Adrenal gland (tissue), 12 donors: Measurements from ENCODE around the gene IMMP2L. TPM values are rescaled to one million over a fixed set of nuclear protein-coding genes. Genes with fewer than 3 reads are reported as not detected.

ENCODE experiments used
- DNase-seq, 7 donors: peaks; one replicate each; pipeline ENCODE4 v3.0.0-alpha.2; 2019 to 2020
- H3K27ac ChIP-seq, 5 donors: fragments of 200-600 bp; sonication (generic) in 4 of 5; 1 replicate in 3 of 5; 2 replicates in 2 of 5; pipeline versions ENCODE4 v1.5.1 to v1.8.0; 2016 to 2020; ENCODE audit warnings: mild to moderate bottlenecking in 1 of 5
- H3K27me3 ChIP-seq: fragments of 200-600 bp; 2 replicates; pipeline ENCODE4 v1.8.0; 2021
- H3K36me3 ChIP-seq, 2 donors: fragments of 200-600 bp; replicated peaks in 1 of 2; 1 replicate in 1 of 2; 2 replicates in 1 of 2; pipeline versions ENCODE4 v1.5.1 to v1.8.0; 2018 to 2022
- H3K4me1 ChIP-seq, 2 donors: fragments of 200-600 bp; replicated peaks in 1 of 2; 1 replicate in 1 of 2; 2 replicates in 1 of 2; pipeline versions ENCODE4 v1.5.1 to v1.8.0; 2018 to 2021
- H3K4me3 ChIP-seq, 4 donors: fragments of 200-600 bp; sonication (generic) in 3 of 4; one replicate each; pipeline ENCODE4 v1.5.1; 2016 to 2018
- H3K9me3 ChIP-seq, 3 donors: fragments of 200-600 bp; sonication (generic) in 1 of 3; replicated peaks in 1 of 3; 1 replicate in 2 of 3; 2 replicates in 1 of 3; pipeline versions ENCODE4 v1.5.1 to v1.8.0; 2016 to 2021
- POLR2A ChIP-seq, 2 donors: fragments of 450-650 bp; IDR thresholded peaks; one replicate each; pipeline ENCODE4 v1.6.1; 2017; ENCODE audit warnings: antibody characterized with exemption in 2 of 2, mild to moderate bottlenecking in 2 of 2, moderate library complexity in 1 of 2
- WGBS, 4 donors: extraction: QIAGEN DNeasy Blood & Tissue Kit in 2 of 4; methylation state at CpG; one replicate each; pipeline versions ENCODE4 v1.1.5 to v1.1.7; 2013 to 2017; 5-methylcytosine and 5-hydroxymethylcytosine counted together
- intact Hi-C, 2 donors: fragments of 100-400 bp; cut with DNase I; formaldehyde crosslinking; loops; one replicate each; pipeline versions ENCODE4 v1.14.1 to v1.15.0; 2022 to 2023
- polyA plus RNA-seq, 3 donors: library from polyadenylated mRNA; stranded (reverse); fragments of 200-250 nt in 2 of 3; fragments of 350-450 nt in 1 of 3; fragmentation: Illumina TruSeq in 1 of 3; extraction: RNeasy Lipid Tissue Mini Kit (QIAGEN cat#74804) in 1 of 3; gene quantifications; one replicate each; pipeline ENCODE4 v1.2.3, GENCODE V29; 2013 to 2014
- total RNA-seq, 9 donors: library from RNA; depleted of rRNA in 4 of 9; stranded (reverse); fragments of >200 nt in 4 of 9; fragments of 120-200 nt in 1 of 9; fragmentation: NEBNext Ultra II Directional in 1 of 9; extraction: Animal tissue kit (Norgen Biotek cat#: 25700) in 1 of 9; gene quantifications; one replicate each; pipeline versions ENCODE4 v1.1.0 to v1.2.4, GENCODE V29; 2013 to 2023
- TF ChIP-seq, protein P1 (sequence below), 6 experiments: fragments of 450-650 bp in 4 of 6; fragments of 200-600 bp in 2 of 6; sonication (generic) in 1 of 6; IDR thresholded peaks; 1 replicate in 5 of 6; 2 replicates in 1 of 6; pipeline versions ENCODE4 v1.5.1 to v1.8.0; 2016 to 2021; ENCODE audit warnings: antibody characterized with exemption in 6 of 6, mild to moderate bottlenecking in 2 of 6, moderate library complexity in 1 of 6
- donor health status: healthy with polysubstance abuse.
- donor health status: Bipolar disorder and iron deficiency.
- donor health status: DM: yes; HTN: yes; CAD: no.
- donor health status: DM: no; HTN: no; CAD: no.
- donor health status: DM: no; HTN: no; CAD: no.
- donor health status: DM: yes; HTN: yes; CAD: no.

The IMMP2L gene
- total and polyA plus RNA-seq, 12 donors = 13.4 to 34.1 (median 25.3) TPM

DNA sequence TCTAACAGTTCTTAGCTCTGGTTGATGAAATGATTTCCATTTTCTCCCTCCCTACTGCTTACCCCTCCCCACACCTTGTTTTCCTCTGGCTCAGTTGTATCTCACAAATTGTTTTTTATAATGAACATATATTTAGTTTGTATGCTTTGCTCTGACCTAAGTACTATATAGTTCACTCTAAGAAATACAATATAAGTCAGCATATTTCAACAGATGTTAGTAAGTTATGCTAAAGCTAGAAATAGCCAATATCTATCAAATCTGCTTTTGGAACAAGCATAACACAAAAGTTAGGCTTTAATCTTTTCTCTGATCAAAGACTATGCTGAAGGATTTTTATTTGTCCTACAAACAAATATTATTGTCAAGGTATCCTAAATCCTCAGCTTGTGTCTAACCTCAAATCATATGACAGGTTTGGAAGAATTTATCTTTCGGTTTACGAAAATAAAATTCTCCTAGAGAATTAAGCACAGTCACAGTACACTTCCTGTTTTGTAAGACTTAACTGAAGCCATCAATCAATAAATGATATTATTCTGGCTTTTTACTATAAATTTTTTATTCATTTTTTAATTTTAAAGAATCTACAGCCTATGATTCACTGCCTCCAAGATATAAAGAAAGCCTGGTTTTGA is 67.0 kb downstream of the IMMP2L start:
- Histone ChIP-seq H3K27me3 (no peaks in the 10 kb centered on the region), H3K4me1 (peaks cover 0 to 4% of the 10 kb centered on the region in 2 donors), H3K27ac (no peak overlapping the region), H3K36me3 (no peaks in the 10 kb centered on the region), H3K4me3 (no peak overlapping the region), H3K9me3 (no peaks in the 10 kb centered on the region)
- TF ChIP-seq, protein P1, sequence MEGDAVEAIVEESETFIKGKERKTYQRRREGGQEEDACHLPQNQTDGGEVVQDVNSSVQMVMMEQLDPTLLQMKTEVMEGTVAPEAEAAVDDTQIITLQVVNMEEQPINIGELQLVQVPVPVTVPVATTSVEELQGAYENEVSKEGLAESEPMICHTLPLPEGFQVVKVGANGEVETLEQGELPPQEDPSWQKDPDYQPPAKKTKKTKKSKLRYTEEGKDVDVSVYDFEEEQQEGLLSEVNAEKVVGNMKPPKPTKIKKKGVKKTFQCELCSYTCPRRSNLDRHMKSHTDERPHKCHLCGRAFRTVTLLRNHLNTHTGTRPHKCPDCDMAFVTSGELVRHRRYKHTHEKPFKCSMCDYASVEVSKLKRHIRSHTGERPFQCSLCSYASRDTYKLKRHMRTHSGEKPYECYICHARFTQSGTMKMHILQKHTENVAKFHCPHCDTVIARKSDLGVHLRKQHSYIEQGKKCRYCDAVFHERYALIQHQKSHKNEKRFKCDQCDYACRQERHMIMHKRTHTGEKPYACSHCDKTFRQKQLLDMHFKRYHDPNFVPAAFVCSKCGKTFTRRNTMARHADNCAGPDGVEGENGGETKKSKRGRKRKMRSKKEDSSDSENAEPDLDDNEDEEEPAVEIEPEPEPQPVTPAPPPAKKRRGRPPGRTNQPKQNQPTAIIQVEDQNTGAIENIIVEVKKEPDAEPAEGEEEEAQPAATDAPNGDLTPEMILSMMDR (IDR thresholded peaks at IDR 0.05) = no peak
- no peak for TF ChIP-seq POLR2A (IDR thresholded peaks at IDR 0.05)
- 51 to 64% (median 58%) methylated on average over 2 of the region's 2 CpGs for WGBS, 4 donors
- intact Hi-C loops = no loop called here
- no peak for DNase-seq

DNA sequence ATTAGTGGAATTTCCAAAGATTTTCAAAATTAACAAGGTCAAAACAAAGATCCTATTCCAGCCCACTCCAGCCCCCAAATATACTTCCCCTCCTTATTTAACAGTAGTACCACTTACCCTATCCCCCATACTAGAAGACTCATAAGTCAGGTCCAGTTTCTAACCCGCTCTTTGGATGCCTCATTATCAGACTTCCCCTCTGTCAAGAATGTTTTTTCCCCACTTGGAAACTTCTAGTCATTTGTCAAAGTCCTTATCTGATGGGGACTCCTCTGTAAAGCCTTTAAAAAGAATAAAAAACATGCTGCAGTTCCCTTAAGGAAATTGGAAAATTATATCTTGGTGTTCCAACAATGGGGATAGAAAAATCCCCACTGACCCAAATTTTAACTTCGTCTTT is 70.1 kb downstream of the IMMP2L start:
- TF ChIP-seq, protein P1 (IDR thresholded peaks at IDR 0.05) = no peak
- TF ChIP-seq POLR2A (IDR thresholded peaks at IDR 0.05) = no peak
- no peak overlapping the region for H3K4me3 ChIP-seq
- H3K27me3 ChIP-seq = no peaks in the 10 kb centered on the region
- no peaks in the 10 kb centered on the region for H3K9me3 ChIP-seq
- no peak overlapping the region for H3K27ac ChIP-seq
- 70 to 88% (median 74%) methylated on average over 2 of the region's 2 CpGs for WGBS, 4 donors
- H3K4me1 ChIP-seq = peaks cover 0 to 4% of the 10 kb centered on the region in 2 donors
- no peak for DNase-seq
- H3K36me3 ChIP-seq = no peaks in the 10 kb centered on the region
- intact Hi-C loops = no loop called here

DNA sequence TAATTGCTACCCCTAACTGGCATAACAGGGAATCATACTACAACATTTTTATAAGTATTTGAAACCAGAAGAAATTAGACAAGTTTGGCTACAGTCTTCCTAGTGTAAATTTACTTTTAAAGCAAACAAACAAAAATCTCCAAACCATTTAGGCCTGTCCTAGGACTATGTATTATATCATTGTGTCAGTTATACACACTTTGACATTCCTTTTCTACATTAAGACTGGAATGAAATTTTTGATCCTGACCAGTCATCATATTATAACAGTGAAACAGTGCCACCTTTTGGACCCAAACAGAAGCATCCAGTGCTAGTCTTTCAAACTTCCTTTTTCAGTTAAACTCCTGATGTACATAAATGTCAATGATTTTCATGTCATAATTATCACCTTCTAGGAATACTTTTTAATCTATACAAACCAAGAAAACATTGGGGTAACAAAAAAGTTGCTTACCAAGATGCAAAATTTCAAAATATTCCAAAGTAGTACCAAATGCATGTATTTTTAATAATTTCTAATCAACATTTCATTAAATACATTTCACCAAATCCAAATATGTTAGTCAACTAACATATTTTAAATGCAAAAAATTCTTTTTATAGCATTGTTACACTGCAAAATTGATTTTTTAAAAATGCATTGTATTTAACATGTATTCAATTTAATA is 75.7 kb downstream of the IMMP2L start:
- no peaks in the 10 kb centered on the region for H3K36me3 ChIP-seq
- DNase-seq = peak in 3 of 7 donors; percentile 22 to 29 (median 29)
- H3K4me3 ChIP-seq = no peak overlapping the region
- intact Hi-C loops = loop anchor here in 1 of 2 donors (5.0 kb wide), 1 partner anchor 394 kb away; the partner anchor contains the start of gene LRRN3
- H3K4me1 ChIP-seq = no peaks in the 10 kb centered on the region
- H3K27me3 ChIP-seq = no peaks in the 10 kb centered on the region
- no peak overlapping the region for H3K27ac ChIP-seq
- TF ChIP-seq POLR2A (IDR thresholded peaks at IDR 0.05) = no peak
- TF ChIP-seq, protein P1 (IDR thresholded peaks at IDR 0.05) = peak; percentile 44 to 86 (median 80)
- H3K9me3 ChIP-seq = no peaks in the 10 kb centered on the region

DNA sequence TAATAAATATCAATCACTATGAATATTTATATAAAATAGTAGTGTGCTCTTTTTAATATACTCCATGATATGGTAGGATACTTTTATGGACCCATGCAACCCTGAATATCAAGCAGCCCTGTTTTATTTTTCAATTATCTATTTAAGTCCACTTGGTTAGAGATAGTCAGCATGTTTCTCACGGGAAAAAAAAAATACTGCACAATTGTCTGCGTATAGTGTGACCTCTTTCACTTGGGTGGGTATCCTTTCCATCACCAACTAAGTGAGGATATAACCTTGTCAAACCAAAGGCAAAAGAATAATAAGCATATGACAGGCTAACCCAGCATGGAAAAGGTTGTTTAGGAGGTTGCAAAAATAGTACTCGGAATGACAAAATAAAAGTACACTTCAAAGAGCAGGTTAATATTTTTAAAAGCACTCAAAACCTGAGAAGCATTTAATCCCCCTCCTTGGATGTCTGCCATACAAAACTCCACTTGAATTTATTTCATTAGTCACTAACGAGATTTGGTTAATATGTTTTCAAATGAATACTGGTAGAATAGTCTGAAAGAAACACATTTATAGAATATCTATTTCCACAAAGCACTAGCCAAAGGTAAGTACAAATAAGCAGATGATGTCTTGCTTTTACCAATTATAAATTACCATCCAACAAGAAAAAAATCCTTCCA is 76.5 kb downstream of the IMMP2L start:
- Histone ChIP-seq H3K4me1 (no peaks in the 10 kb centered on the region), H3K27me3 (no peaks in the 10 kb centered on the region), H3K27ac (no peak overlapping the region), H3K4me3 (no peak overlapping the region), H3K36me3 (no peaks in the 10 kb centered on the region), H3K9me3 (no peaks in the 10 kb centered on the region)
- no peak for DNase-seq
- 78 to 85% (median 81%) methylated on average over 4 of the region's 4 CpGs for WGBS, 4 donors
- intact Hi-C loops = loop anchor here in 1 of 2 donors (5.0 kb wide), 1 partner anchor 394 kb away; the partner anchor contains the start of gene LRRN3
- TF ChIP-seq, protein P1 (IDR thresholded peaks at IDR 0.05) = no peak
- no peak for TF ChIP-seq POLR2A (IDR thresholded peaks at IDR 0.05)
